Kidney epithelial cell (primary cell): ENCODE data around the gene ALDH1B1. TPM values are rescaled to one million over a fixed set of nuclear protein-coding genes. Genes with fewer than 3 reads are reported as not detected.
A peak's percentile ranks its signal among the peaks of the same experiment; 100 is the strongest.

Source experiments
- DNase-seq: peaks from one replicate; pipeline ENCODE4 v3.0.0-alpha.2; 2010; ENCODE audit warnings: low read depth
- H3K27me3 ChIP-seq: 2 replicates; pipeline ENCODE4 v1.6.0; 2011; ENCODE audit warnings: low read length; ENCODE audit not compliant: control insufficient read depth, insufficient read depth
- H3K36me3 ChIP-seq: 2 replicates; pipeline ENCODE4 v1.5.1; 2011; ENCODE audit warnings: low read length; ENCODE audit not compliant: control insufficient read depth, insufficient read depth
- H3K4me3 ChIP-seq: 2 replicates; pipeline ENCODE4 v1.5.1; 2011; ENCODE audit warnings: low read depth, mild to moderate bottlenecking, control low read depth, low read length
- total RNA-seq: library from RNA; depleted of rRNA; stranded (reverse); fragments of >200 nt; gene quantifications from 2 replicates; pipeline ENCODE4 v1.2.3, GENCODE V29; 2015
- TF ChIP-seq, protein P1 (sequence below): IDR thresholded peaks from 2 replicates; pipeline ENCODE4 v1.5.1; 2011; ENCODE audit warnings: mild to moderate bottlenecking, moderate library complexity, low read length, control low read depth, inconsistent platforms; ENCODE audit not compliant: insufficient read depth, poor library complexity, severe bottlenecking

ALDH1B1 gene
- total RNA-seq, 1 donor from 2014 or later, result 87.2 TPM

DNA sequence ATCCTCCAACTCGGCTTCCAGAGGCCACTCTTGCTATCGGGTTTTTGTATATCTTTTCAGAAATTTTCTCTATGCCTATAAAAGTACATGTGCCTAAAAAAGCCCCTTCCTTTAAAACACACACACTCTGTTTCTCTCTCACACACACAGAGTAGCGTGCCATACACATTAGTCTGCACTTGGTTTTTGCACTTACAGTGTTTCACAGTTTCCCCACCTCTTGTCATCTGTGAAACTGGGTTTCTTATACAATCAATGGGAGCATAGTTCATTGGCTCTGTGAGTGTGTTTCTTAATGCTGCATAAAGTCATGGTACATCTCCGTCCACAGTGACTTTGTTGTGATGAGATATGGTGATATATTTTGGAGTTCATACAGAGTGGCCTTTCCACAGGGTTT, 32.4 kb downstream of the ALDH1B1 start:
- TF ChIP-seq, protein P1, sequence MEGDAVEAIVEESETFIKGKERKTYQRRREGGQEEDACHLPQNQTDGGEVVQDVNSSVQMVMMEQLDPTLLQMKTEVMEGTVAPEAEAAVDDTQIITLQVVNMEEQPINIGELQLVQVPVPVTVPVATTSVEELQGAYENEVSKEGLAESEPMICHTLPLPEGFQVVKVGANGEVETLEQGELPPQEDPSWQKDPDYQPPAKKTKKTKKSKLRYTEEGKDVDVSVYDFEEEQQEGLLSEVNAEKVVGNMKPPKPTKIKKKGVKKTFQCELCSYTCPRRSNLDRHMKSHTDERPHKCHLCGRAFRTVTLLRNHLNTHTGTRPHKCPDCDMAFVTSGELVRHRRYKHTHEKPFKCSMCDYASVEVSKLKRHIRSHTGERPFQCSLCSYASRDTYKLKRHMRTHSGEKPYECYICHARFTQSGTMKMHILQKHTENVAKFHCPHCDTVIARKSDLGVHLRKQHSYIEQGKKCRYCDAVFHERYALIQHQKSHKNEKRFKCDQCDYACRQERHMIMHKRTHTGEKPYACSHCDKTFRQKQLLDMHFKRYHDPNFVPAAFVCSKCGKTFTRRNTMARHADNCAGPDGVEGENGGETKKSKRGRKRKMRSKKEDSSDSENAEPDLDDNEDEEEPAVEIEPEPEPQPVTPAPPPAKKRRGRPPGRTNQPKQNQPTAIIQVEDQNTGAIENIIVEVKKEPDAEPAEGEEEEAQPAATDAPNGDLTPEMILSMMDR, result no peak
- Histone ChIP-seq H3K36me3 (no peaks in the 10 kb centered on the region), H3K27me3 (peaks cover 14% of the 10 kb centered on the region), H3K4me3 (no peak overlapping the region)
- DNase-seq, result no peak

DNA sequence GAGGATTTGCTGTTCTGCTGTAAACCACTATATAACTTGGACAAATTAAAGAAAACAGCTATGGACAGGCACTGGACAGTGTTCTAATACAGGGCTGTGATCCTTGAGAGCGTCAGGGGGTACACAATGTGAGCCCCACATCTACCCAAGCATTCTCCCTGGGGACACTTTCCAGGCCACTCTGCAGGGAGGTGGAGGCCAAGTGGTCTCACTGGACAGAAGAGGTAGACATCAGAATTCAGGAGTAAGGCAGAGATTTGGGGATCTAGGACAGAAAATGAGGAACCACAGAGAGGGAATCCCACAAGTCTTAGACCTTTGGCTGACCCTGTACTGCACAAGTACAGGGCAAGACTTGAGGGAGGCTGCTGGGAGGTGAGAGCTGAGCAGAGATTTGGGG, 35.6 kb downstream of the ALDH1B1 start:
- no peak overlapping the region for H3K4me3 ChIP-seq
- H3K36me3 ChIP-seq, result no peaks in the 10 kb centered on the region
- peaks cover 14% of the 10 kb centered on the region for H3K27me3 ChIP-seq
- no peak for DNase-seq
- TF ChIP-seq, protein P1, result no peak

DNA sequence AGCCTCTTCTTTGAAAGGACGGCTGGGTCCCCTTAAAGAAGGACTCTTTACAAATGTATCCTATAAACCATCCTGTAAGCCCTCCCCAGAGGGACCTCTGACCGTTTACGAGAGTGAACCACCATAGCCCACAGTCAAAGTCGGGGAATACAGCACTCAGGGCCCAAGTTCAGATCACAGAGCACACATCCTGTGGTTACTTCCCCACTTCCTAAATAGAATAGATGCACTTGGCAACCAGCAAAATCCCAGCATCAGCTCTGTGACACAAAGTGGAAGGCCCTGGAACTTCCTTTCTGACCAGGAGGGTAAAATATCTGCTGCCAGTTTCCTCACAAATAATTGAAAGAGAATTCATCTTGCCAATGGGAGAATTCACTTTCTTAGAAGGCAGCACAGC, 38.6 kb downstream of the ALDH1B1 start:
- H3K4me3 ChIP-seq, result no peak overlapping the region
- H3K27me3 ChIP-seq, result no peaks in the 10 kb centered on the region
- DNase-seq, result no peak
- TF ChIP-seq, protein P1, result no peak
- no peaks in the 10 kb centered on the region for H3K36me3 ChIP-seq

DNA sequence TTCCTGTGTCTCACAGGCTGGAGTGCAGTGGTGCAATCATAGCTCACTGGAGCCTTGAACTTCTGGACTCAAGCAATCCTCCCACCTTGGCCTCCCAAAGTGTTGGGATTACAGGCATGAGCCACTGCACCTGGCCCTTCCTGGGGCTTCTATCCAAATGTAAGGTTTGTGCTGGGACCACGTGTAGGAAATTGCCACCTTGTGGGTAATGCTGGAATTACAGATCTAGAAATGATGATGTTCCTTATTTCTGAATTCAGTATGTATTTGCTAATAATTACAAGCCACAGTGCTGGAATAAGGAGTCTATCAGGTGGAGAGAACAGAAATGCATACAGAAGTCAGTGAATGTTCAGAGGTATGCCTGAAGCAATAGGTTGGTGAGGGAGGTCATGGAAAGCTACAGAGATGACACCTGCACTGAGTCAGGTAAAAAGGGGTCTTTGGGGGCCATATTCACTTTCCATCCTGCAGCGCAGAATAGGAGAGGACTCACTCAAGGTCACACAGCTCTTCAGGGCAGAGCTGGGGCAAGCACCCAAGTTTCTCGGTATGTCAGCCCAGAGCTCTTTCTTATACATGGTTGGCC, 40.5 kb downstream of the ALDH1B1 start:
- DNase-seq, result no peak
- no peak overlapping the region for H3K4me3 ChIP-seq
- no peaks in the 10 kb centered on the region for H3K27me3 ChIP-seq
- no peaks in the 10 kb centered on the region for H3K36me3 ChIP-seq
- TF ChIP-seq, protein P1, result peak; percentile 50

DNA sequence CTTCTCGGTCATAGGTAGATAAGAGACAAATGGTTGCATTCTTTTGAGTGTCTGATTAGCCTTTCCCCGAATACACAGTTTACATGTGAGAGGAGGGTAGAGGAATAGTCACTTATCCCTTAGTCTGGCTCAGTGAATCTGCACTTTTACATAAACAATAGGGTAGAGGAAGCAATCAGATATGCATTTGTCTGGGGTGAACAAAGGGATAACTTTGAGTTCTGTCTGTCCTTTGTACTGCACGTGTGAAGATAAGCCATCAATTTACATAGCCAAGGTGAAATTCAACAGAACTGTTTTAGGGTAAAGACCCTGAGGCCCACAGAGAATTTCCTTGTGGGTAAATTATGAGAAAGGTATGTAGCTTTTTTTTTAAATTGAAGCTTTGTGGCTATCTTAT, 41.9 kb downstream of the ALDH1B1 start:
- Histone ChIP-seq H3K4me3 (no peak overlapping the region), H3K36me3 (no peaks in the 10 kb centered on the region), H3K27me3 (no peaks in the 10 kb centered on the region)
- no peak for DNase-seq
- TF ChIP-seq, protein P1, result no peak

DNA sequence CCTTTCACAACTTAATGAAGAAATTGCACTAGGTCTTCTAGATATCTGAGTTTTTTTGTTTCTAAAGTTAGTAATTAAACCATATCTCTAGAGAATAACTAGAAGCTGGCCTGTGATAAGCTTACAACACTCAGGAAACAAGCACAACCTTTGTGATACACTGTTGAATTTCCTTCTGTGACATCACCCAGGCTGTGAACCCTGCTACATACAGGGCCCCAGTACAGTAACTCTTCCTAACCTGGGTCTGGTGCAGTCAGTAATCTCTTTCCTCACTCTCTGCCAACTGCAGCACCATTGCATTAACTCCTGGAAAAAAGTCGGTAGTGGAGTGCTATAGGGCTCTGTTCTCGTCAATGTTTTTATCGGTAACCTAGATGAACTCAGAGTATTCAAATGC, 42.4 kb downstream of the ALDH1B1 start:
- no peak for DNase-seq
- TF ChIP-seq, protein P1, result no peak
- Histone ChIP-seq H3K4me3 (no peak overlapping the region), H3K36me3 (no peaks in the 10 kb centered on the region), H3K27me3 (no peaks in the 10 kb centered on the region)
